Measurements from ENCODE around the gene INAFM1.

Gene INAFM1

GRCh38 chr19:47253467-47253881 is 21.2 kb upstream of the INAFM1 start:
- Histone ChIP-seq H3K9me3 (ENCODE audit: control insufficient read depth, low read length) (no peaks in the 10 kb centered on the region), H3K9ac (no peak overlapping the region), H2AFZ (peak overlapping the region; percentile 13), H3K4me1 (peaks cover 9% of the 10 kb centered on the region), H3K27ac (no peak overlapping the region), H3K4me3 (ENCODE audit: low read depth, low read length) (no peak overlapping the region), H3K79me2 (peaks cover 8% of the 10 kb centered on the region), H3K36me3 (ENCODE audit: control insufficient read depth, insufficient read depth, low read length) (no peaks in the 10 kb centered on the region), H3K27me3 (ENCODE audit: control insufficient read depth, insufficient read depth, low read length) (no peaks in the 10 kb centered on the region), H3K4me2 (ENCODE audit: low read length) (no peak overlapping the region)
- TF ChIP-seq, protein P1, sequence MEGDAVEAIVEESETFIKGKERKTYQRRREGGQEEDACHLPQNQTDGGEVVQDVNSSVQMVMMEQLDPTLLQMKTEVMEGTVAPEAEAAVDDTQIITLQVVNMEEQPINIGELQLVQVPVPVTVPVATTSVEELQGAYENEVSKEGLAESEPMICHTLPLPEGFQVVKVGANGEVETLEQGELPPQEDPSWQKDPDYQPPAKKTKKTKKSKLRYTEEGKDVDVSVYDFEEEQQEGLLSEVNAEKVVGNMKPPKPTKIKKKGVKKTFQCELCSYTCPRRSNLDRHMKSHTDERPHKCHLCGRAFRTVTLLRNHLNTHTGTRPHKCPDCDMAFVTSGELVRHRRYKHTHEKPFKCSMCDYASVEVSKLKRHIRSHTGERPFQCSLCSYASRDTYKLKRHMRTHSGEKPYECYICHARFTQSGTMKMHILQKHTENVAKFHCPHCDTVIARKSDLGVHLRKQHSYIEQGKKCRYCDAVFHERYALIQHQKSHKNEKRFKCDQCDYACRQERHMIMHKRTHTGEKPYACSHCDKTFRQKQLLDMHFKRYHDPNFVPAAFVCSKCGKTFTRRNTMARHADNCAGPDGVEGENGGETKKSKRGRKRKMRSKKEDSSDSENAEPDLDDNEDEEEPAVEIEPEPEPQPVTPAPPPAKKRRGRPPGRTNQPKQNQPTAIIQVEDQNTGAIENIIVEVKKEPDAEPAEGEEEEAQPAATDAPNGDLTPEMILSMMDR (IDR thresholded peaks at IDR 0.05): no peak

GRCh38 chr19:47253970-47254369 is 20.7 kb upstream of the INAFM1 start:
- Histone ChIP-seq H3K9ac (no peak overlapping the region), H3K79me2 (peaks cover 13% of the 10 kb centered on the region), H3K27me3 (ENCODE audit: control insufficient read depth, insufficient read depth, low read length) (no peaks in the 10 kb centered on the region), H3K9me3 (ENCODE audit: control insufficient read depth, low read length) (no peaks in the 10 kb centered on the region), H3K36me3 (ENCODE audit: control insufficient read depth, insufficient read depth, low read length) (no peaks in the 10 kb centered on the region), H3K4me1 (peaks cover 9% of the 10 kb centered on the region), H3K4me3 (ENCODE audit: low read depth, low read length) (no peak overlapping the region), H3K4me2 (ENCODE audit: low read length) (no peak overlapping the region), H3K27ac (no peak overlapping the region), H2AFZ (no peak overlapping the region)
- TF ChIP-seq, protein P1 (IDR thresholded peaks at IDR 0.05): no peak

GRCh38 chr19:47255879-47256692 is 18.6 kb upstream of the INAFM1 start, which contains the start of gene CCDC9:
Gene CCDC9, plus strand, starts transcription at chr19:47256525. Its CDS starts 1,876 bp downstream, at chr19:47258401.
- Histone ChIP-seq H2AFZ (peak within 1 kb of the TSS; percentile 96), H3K79me2 (peaks cover 18% of the 10 kb centered on the region), H3K9ac (peak within 1 kb of the TSS; percentile 21), H3K4me1 (peaks cover 9% of the 10 kb centered on the region), H3K9me3 (ENCODE audit: control insufficient read depth, low read length) (no peaks in the 10 kb centered on the region), H3K27me3 (ENCODE audit: control insufficient read depth, insufficient read depth, low read length) (no peaks in the 10 kb centered on the region), H3K36me3 (ENCODE audit: control insufficient read depth, insufficient read depth, low read length) (no peaks in the 10 kb centered on the region), H3K4me2 (ENCODE audit: low read length) (peak within 1 kb of the TSS; percentile 95), H3K4me3 (ENCODE audit: low read depth, low read length) (peak within 1 kb of the TSS; percentile 89), H3K27ac (peak within 1 kb of the TSS; percentile 82)
- TF ChIP-seq, protein P1 (IDR thresholded peaks at IDR 0.05): no peak

- Histone ChIP-seq H3K27ac (peak overlapping the region; percentile 82), H3K27me3 (ENCODE audit: control insufficient read depth, insufficient read depth, low read length) (no peaks in the 10 kb centered on the region), H3K79me2 (peaks cover 18% of the 10 kb centered on the region), H3K4me3 (ENCODE audit: low read depth, low read length) (peak overlapping the region; percentile 89), H3K36me3 (ENCODE audit: control insufficient read depth, insufficient read depth, low read length) (no peaks in the 10 kb centered on the region), H3K9ac (no peak overlapping the region), H3K4me1 (peaks cover 9% of the 10 kb centered on the region), H2AFZ (peak overlapping the region; percentile 81), H3K4me2 (ENCODE audit: low read length) (peak overlapping the region; percentile 28), H3K9me3 (ENCODE audit: control insufficient read depth, low read length) (no peaks in the 10 kb centered on the region)
- TF ChIP-seq, protein P1 (IDR thresholded peaks at IDR 0.05): no peak
These were observed 17.8 kb upstream of the INAFM1 start for GRCh38 chr19:47256693-47257410.
